PC-3 (cell line): ENCODE data around the gene MRRF. TPM values are rescaled to one million over a fixed set of nuclear protein-coding genes. Genes with fewer than 3 reads are reported as not detected.
A peak's percentile ranks its signal among the peaks of the same experiment; 100 is the strongest.

ENCODE experiments used
- ATAC-seq: fragments of 200-7000 bp; cut with Tn5 transposase; 2 replicates; pipeline ENCODE4 v1.9.1; 2020; ENCODE audit warnings: mild to moderate bottlenecking, moderate library complexity
- BruUV-seq: library from RNA; stranded (reverse); fragments of 400-500 nt; replicated peaks from 2 replicates; lab custom pipeline; 2021; lab: Mats Ljungman, UMichigan
- CTCF ChIA-PET: fragments of 300-600 bp; sonication (Branson Sonifier 250); formaldehyde crosslinking; loops from one replicate; lab custom pipeline; 2022; ENCODE audit warnings: antibody characterized with exemption; lab: Charles Lee
- POLR2A ChIA-PET: fragments of 300-600 bp; sonication (Branson Sonifier 250); formaldehyde crosslinking; loops from one replicate; lab custom pipeline; 2022; ENCODE audit warnings: antibody characterized with exemption; ENCODE audit not compliant: unreplicated experiment; lab: Charles Lee
- DNase-seq: peaks from one replicate; pipeline ENCODE4 v3.0.0-alpha.2; 2015
- H2AFZ ChIP-seq: fragments of 300-600 bp; sonication (generic); 2 replicates; pipeline ENCODE4 v1.6.0; 2016; ENCODE audit warnings: antibody characterized with exemption, low read length
- H3F3A ChIP-seq: fragments of 300-600 bp; sonication (generic); one replicate; pipeline ENCODE4 v1.6.0; 2017; ENCODE audit warnings: antibody characterized with exemption, low read length, control low read depth, mild to moderate bottlenecking; ENCODE audit not compliant: unreplicated experiment
- H3K27ac ChIP-seq: fragments of 300-600 bp; sonication (generic); 2 replicates; pipeline ENCODE4 v1.5.1; 2016; ENCODE audit warnings: mild to moderate bottlenecking, low read length
- H3K27me3 ChIP-seq: fragments of 300-600 bp; sonication (generic); 2 replicates; pipeline ENCODE4 v1.6.1; 2016; ENCODE audit warnings: low read length, mixed read lengths
- H3K36me3 ChIP-seq: fragments of 300-600 bp; sonication (generic); 2 replicates; pipeline ENCODE4 v1.6.1; 2016; ENCODE audit warnings: low read depth, mixed run types, low read length, mixed read lengths
- H3K4me1 ChIP-seq: fragments of 300-600 bp; sonication (generic); 2 replicates; pipeline ENCODE4 v1.5.1; 2016; ENCODE audit warnings: low read length; ENCODE audit not compliant: insufficient read depth
- H3K4me2 ChIP-seq: fragments of 300-600 bp; sonication (generic); 2 replicates; pipeline ENCODE4 v1.6.0; 2016; ENCODE audit warnings: low read length
- H3K4me3 ChIP-seq: fragments of 300-600 bp; sonication (generic); 2 replicates; pipeline ENCODE4 v1.5.1; 2016; ENCODE audit warnings: mild to moderate bottlenecking, low read length, mixed read lengths
- H3K79me2 ChIP-seq: fragments of 300-600 bp; sonication (generic); 2 replicates; pipeline ENCODE4 v1.6.1; 2017; ENCODE audit warnings: low read length, mixed read lengths
- H3K9ac ChIP-seq: fragments of 300-600 bp; sonication (generic); 2 replicates; pipeline ENCODE4 v1.6.0; 2016; ENCODE audit warnings: mild to moderate bottlenecking, low read length
- H3K9me2 ChIP-seq: fragments of 300-600 bp; sonication (generic); replicated peaks from 2 replicates; pipeline ENCODE4 v1.6.1; 2016; ENCODE audit warnings: mixed run types, low read length, mixed read lengths
- H3K9me3 ChIP-seq: fragments of 300-600 bp; sonication (generic); 2 replicates; pipeline ENCODE4 v1.6.1; 2016; ENCODE audit warnings: low read length, mixed read lengths
- H4K20me1 ChIP-seq: fragments of 300-600 bp; sonication (generic); 2 replicates; pipeline ENCODE4 v1.6.1; 2016; ENCODE audit warnings: low read length, mixed read lengths
- CTCF ChIP-seq: fragments of 300-600 bp; sonication (generic); conservative IDR thresholded peaks from 2 replicates; pipeline ENCODE4 v1.5.1; 2017; ENCODE audit warnings: antibody characterized with exemption, low read depth, mild to moderate bottlenecking, low read length
- EZH2 ChIP-seq: fragments of 300-600 bp; sonication (generic); IDR thresholded peaks from one replicate; pipeline ENCODE4 v1.6.1; 2017; ENCODE audit warnings: antibody characterized with exemption, mild to moderate bottlenecking, low read length; ENCODE audit not compliant: unreplicated experiment
- EZH2phosphoT487 ChIP-seq: fragments of 300-600 bp; sonication (generic); IDR thresholded peaks from 2 replicates; pipeline ENCODE4 v1.6.1; 2018; ENCODE audit warnings: mild to moderate bottlenecking, antibody characterized with exemption, low read length, borderline replicate concordance
- intact Hi-C: fragments of 100-400 bp; cut with micrococcal nuclease; formaldehyde crosslinking; loops from 2 replicates; pipeline ENCODE4 v1.9.0; 2023
- total RNA-seq: library from RNA; depleted of rRNA; stranded (reverse); fragments of >200 nt; gene quantifications from 2 replicates; pipeline ENCODE4 v1.2.3, GENCODE V29; 2014

MRRF gene
- total RNA-seq, 1 experiment from 2014 or later, result 30.2 TPM

- DNase-seq (peak; percentile 77), ATAC-seq (peak; percentile 23)
- intact Hi-C loops, result loop anchor here (10.0 kb wide), 1 partner anchor 137 kb away; no protein-coding TSS in a partner anchor
- no peaks in the 10 kb centered on the region for H3K27me3 ChIP-seq
- H3K9ac ChIP-seq, result no peak overlapping the region
- H3K4me1 ChIP-seq, result peaks cover 36% of the 10 kb centered on the region
- CTCF ChIA-PET, result no interaction called here
- peak overlapping the region; percentile 27; the same call in 1 of the 2 replicates for H3K4me2 ChIP-seq
- H3K9me3 ChIP-seq, result no peaks in the 10 kb centered on the region
- no peaks in the 10 kb centered on the region for H3K9me2 ChIP-seq
- no peaks in the 10 kb centered on the region for H3F3A ChIP-seq
- no TSS peak for BruUV-seq
- no peaks in the 10 kb centered on the region for H4K20me1 ChIP-seq
- TF ChIP-seq EZH2phosphoT487, result no peak
- peak overlapping the region; percentile 49 for H3K27ac ChIP-seq
- POLR2A ChIA-PET, result no interaction called here
- no peak overlapping the region for H3K4me3 ChIP-seq
- H2AFZ ChIP-seq, result no peak overlapping the region
- H3K36me3 ChIP-seq, result peaks cover 8% of the 10 kb centered on the region; the same call in 1 of the 2 replicates
- H3K79me2 ChIP-seq, result peaks cover 56% of the 10 kb centered on the region
These were observed 3.2 kb upstream of the MRRF start for GRCh38 chr9:122261469-122261881.

- CTCF ChIA-PET, result no interaction called here
- Histone ChIP-seq H3K27ac (no peak overlapping the region), H2AFZ (no peak overlapping the region), H3K79me2 (peaks cover 57% of the 10 kb centered on the region), H3K4me1 (peaks cover 36% of the 10 kb centered on the region), H3K9me3 (no peaks in the 10 kb centered on the region), H4K20me1 (no peaks in the 10 kb centered on the region), H3K36me3 (peaks cover 8% of the 10 kb centered on the region; the same call in 1 of the 2 replicates), H3K4me3 (no peak overlapping the region), H3K4me2 (peak overlapping the region; percentile 27; the same call in 1 of the 2 replicates), H3K9ac (no peak overlapping the region), H3K9me2 (no peaks in the 10 kb centered on the region), H3F3A (no peaks in the 10 kb centered on the region), H3K27me3 (no peaks in the 10 kb centered on the region)
- BruUV-seq, result no TSS peak
- intact Hi-C loops, result loop anchor here (10.0 kb wide), 1 partner anchor 137 kb away; no protein-coding TSS in a partner anchor
- ATAC-seq (no peak), DNase-seq (no peak)
- POLR2A ChIA-PET, result no interaction called here
- TF ChIP-seq CTCF (no peak), EZH2phosphoT487 (no peak), EZH2 (no peak)
These were observed 2.6 kb upstream of the MRRF start for GRCh38 chr9:122262073-122262472.

- Histone ChIP-seq H3K36me3 (peaks cover 8% of the 10 kb centered on the region; the same call in 1 of the 2 replicates), H3F3A (no peaks in the 10 kb centered on the region), H3K27me3 (no peaks in the 10 kb centered on the region), H3K4me2 (peak overlapping the region; percentile 88), H3K9ac (peak overlapping the region; percentile 98), H3K9me2 (no peaks in the 10 kb centered on the region), H3K4me3 (peak overlapping the region; percentile 74), H3K4me1 (peaks cover 36% of the 10 kb centered on the region), H3K27ac (peak overlapping the region; percentile 89), H3K9me3 (no peaks in the 10 kb centered on the region), H4K20me1 (no peaks in the 10 kb centered on the region), H3K79me2 (peaks cover 69% of the 10 kb centered on the region), H2AFZ (peak overlapping the region; percentile 93)
- ATAC-seq, result 0 out of 2 replicates have a peak, but pooled peaks have one; percentile 13
- no peak for TF ChIP-seq EZH2
- no peak for TF ChIP-seq EZH2phosphoT487
- no peak for TF ChIP-seq CTCF
- ChIA-PET CTCF (no interaction called here), POLR2A (no interaction called here)
- DNase-seq, result peak; percentile 5
- intact Hi-C loops, result loop anchor here (10.0 kb wide), 1 partner anchor 139 kb away; no protein-coding TSS in a partner anchor
- BruUV-seq, result no TSS peak
These were observed 858 bp upstream of the MRRF start for GRCh38 chr9:122263699-122264349.
